ENCODE results near the gene FAM43B.

DNA sequence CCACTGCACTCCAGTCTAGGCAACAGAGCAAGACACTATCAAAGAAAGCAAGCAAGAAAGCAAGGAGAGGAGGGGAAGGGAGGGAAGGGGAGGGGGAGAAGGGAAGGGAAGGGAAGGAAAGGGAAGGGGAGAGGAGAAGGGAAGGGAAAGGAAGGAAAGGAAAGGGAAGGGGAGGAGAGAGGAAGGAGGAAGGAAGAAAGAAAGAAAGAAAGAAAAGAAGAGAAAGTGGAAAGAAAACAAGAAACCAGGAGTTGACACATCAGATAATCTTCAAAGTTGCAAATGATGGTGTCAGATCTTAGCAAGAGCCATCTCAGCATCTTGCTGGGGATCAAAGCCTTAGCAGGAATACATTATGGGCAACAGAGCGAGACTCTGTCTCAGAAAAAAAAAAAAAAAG, 21.6 kb downstream of the FAM43B start:
- TF ChIP-seq, protein P1, sequence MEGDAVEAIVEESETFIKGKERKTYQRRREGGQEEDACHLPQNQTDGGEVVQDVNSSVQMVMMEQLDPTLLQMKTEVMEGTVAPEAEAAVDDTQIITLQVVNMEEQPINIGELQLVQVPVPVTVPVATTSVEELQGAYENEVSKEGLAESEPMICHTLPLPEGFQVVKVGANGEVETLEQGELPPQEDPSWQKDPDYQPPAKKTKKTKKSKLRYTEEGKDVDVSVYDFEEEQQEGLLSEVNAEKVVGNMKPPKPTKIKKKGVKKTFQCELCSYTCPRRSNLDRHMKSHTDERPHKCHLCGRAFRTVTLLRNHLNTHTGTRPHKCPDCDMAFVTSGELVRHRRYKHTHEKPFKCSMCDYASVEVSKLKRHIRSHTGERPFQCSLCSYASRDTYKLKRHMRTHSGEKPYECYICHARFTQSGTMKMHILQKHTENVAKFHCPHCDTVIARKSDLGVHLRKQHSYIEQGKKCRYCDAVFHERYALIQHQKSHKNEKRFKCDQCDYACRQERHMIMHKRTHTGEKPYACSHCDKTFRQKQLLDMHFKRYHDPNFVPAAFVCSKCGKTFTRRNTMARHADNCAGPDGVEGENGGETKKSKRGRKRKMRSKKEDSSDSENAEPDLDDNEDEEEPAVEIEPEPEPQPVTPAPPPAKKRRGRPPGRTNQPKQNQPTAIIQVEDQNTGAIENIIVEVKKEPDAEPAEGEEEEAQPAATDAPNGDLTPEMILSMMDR (IDR thresholded peaks at IDR 0.05) = no peak
- TF ChIP-seq EZH2 (IDR thresholded peaks at IDR 0.05; ENCODE audit: borderline replicate concordance, insufficient read depth, low read depth, low read length, poor library complexity, severe bottlenecking) = no peak

Measured in B cell (primary cell).